Testis (tissue), 3 donors: ENCODE data around the gene ECM1. TPM values are rescaled to one million over a fixed set of nuclear protein-coding genes. Genes with fewer than 3 reads are reported as not detected.

Experiments
- DNase-seq: peaks from one replicate; pipeline ENCODE4 v3.0.0-alpha.2; 2019
- H3K27ac ChIP-seq, 2 donors: fragments of 200-600 bp; sonication (generic); one replicate each; pipeline ENCODE4 v1.5.1; 2019
- H3K27me3 ChIP-seq: fragments of 200-600 bp; sonication (generic); one replicate; pipeline ENCODE4 v1.5.1; 2019
- H3K36me3 ChIP-seq: fragments of 200-600 bp; sonication (generic); one replicate; pipeline ENCODE4 v1.5.1; 2017; ENCODE audit warnings: low read depth; ENCODE audit errors: missing control alignments
- H3K4me1 ChIP-seq: fragments of 200-600 bp; sonication (generic); one replicate; pipeline ENCODE4 v1.5.1; 2019
- H3K4me3 ChIP-seq, 2 donors: fragments of 200-600 bp; sonication (generic); one replicate each; pipeline ENCODE4 v1.5.1; 2017 to 2019
- H3K9me3 ChIP-seq: fragments of 200-600 bp; sonication (generic); one replicate; pipeline ENCODE4 v1.5.1; 2017
- POLR2A ChIP-seq: fragments of 450-650 bp; IDR thresholded peaks from one replicate; pipeline ENCODE4 v1.6.1; 2017; ENCODE audit warnings: antibody characterized with exemption, mild to moderate bottlenecking, moderate library complexity
- WGBS, 2 donors: methylation state at CpG; one replicate each; pipeline ENCODE4 v1.1.5; 2018; 5-methylcytosine and 5-hydroxymethylcytosine counted together
- intact Hi-C: fragments of 100-400 bp; cut with DNase I; formaldehyde crosslinking; loops from one replicate; pipeline ENCODE4 v1.15.1; 2023; ENCODE audit warnings: low total_unique reads
- microRNA-seq, 2 donors: library from miRNA; unstranded; fragments of <30 nt; microRNA quantifications; one replicate each; pipeline ENCODE4, GENCODE V29; 2016; ENCODE audit warnings: borderline number of aligned reads in 2 of 2, borderline replicate concordance in 1 of 2
- polyA plus RNA-seq: library from polyadenylated mRNA; stranded (reverse); fragments of 350-450 nt; fragmentation: Illumina TruSeq; extraction: RNeasy Lipid Tissue Mini Kit (QIAGEN cat#74804); gene quantifications from one replicate; pipeline ENCODE4 v1.2.3, GENCODE V29; 2014; ENCODE audit warnings: low read depth, low replicate concordance; ENCODE audit not compliant: insufficient read depth
- small RNA-seq, 2 donors: library from RNA; depleted of rRNA; stranded (forward); fragments of <200 nt; gene quantifications; one replicate each; pipeline ENCODE3, GENCODE V24; 2016
- total RNA-seq, 2 donors: library from RNA; depleted of rRNA; stranded (reverse); fragments of >200 nt; gene quantifications; one replicate each; pipeline ENCODE4 v1.2.3, GENCODE V29; 2016
- TF ChIP-seq, protein P1 (sequence below), 3 experiments: fragments of 450-650 bp in 2 of 3; fragments of 200-600 bp in 1 of 3; sonication (generic) in 1 of 3; IDR thresholded peaks; one replicate each; pipeline ENCODE4 v1.5.1; 2016 to 2019; ENCODE audit warnings: antibody characterized with exemption in 3 of 3, mild to moderate bottlenecking in 2 of 3, moderate library complexity in 1 of 3

ECM1 gene
- total and polyA plus RNA-seq, 3 donors from 2014 or later, result 4.6 to 16.9 (median 5.0) TPM

DNA sequence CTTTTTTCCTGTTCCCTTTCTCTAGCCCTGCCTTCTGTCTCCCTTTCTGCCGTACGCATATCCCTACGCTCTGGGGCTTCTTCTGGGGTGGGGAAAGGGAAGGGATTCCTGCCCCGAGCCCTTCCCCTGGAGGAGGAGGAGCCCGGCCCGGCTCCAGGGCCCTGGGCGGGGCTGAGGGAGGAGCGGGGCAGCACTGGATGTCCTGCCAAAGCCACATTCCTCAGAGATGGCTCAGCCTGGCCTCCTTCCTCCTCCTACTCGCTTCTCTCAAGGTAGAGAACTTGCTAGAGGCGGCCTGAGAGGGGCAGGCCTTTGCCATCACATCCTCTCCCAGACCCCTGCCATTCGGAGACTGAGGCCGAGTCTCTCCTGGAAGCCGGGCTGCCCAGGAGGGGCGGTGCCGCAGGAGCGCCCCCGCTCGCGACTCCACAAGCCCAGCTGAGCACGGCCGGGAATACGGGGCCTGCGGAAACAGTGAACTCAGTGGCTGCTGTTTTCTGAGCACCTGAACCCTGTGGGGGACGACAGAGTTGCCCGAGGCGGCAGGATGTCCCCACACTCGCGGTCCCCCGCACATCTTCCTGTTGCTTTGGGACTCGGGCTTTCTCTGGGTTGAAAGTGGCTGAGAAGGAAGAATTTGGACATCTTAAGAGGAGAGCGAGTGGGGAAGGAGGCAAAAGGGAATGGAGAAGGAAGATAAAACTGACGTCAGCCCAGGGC, 53.5 kb downstream of the ECM1 start:
- no peaks in the 10 kb centered on the region for H3K9me3 ChIP-seq
- intact Hi-C loops, result loop anchor here (5.0 kb wide), 1 partner anchor 61 kb away; no protein-coding TSS in a partner anchor
- TF ChIP-seq POLR2A, result peak; percentile 52
- TF ChIP-seq, protein P1, sequence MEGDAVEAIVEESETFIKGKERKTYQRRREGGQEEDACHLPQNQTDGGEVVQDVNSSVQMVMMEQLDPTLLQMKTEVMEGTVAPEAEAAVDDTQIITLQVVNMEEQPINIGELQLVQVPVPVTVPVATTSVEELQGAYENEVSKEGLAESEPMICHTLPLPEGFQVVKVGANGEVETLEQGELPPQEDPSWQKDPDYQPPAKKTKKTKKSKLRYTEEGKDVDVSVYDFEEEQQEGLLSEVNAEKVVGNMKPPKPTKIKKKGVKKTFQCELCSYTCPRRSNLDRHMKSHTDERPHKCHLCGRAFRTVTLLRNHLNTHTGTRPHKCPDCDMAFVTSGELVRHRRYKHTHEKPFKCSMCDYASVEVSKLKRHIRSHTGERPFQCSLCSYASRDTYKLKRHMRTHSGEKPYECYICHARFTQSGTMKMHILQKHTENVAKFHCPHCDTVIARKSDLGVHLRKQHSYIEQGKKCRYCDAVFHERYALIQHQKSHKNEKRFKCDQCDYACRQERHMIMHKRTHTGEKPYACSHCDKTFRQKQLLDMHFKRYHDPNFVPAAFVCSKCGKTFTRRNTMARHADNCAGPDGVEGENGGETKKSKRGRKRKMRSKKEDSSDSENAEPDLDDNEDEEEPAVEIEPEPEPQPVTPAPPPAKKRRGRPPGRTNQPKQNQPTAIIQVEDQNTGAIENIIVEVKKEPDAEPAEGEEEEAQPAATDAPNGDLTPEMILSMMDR (IDR thresholded peaks at IDR 0.05), result peak in 1 of 3 experiments; percentile 6
- H3K4me3 ChIP-seq, result peak overlapping the region; percentile 27 to 59
- H3K36me3 ChIP-seq, result no peaks in the 10 kb centered on the region
- 0 to 2% methylated on average over 29 to 32 of the region's 32 CpGs for WGBS, 2 donors
- peak overlapping the region; percentile 97 to 99 for H3K27ac ChIP-seq
- H3K4me1 ChIP-seq, result peaks cover 65% of the 10 kb centered on the region
- DNase-seq, result peak; percentile 95
- no peaks in the 10 kb centered on the region for H3K27me3 ChIP-seq

DNA sequence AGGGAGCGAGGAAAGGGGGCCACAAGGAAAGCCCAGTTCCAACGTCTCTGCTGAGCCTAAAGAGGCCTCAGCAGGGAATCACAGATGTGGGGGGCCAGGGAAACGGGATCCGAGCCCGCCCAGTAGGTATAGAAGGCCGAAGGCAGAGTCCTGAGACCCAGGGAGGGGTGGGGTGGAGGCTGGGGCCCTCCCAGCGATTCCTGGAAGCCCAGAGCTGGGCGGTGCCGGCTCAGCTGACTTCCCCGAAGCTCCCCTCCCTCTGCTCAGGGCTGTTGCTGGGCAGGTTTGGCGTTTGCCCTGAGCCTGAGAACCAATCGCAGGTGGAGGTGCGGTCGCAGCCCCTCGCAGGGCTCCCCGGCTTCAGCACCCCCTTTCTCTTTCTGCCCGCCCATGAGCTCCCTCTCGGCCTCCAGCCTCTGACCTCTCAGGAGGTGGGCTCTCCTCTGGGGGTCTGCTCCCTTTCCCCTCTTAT, 54.1 kb downstream of the ECM1 start:
- WGBS, 2 donors, result 0 to 1% methylated on average over 12 to 18 of the region's 18 CpGs

DNA sequence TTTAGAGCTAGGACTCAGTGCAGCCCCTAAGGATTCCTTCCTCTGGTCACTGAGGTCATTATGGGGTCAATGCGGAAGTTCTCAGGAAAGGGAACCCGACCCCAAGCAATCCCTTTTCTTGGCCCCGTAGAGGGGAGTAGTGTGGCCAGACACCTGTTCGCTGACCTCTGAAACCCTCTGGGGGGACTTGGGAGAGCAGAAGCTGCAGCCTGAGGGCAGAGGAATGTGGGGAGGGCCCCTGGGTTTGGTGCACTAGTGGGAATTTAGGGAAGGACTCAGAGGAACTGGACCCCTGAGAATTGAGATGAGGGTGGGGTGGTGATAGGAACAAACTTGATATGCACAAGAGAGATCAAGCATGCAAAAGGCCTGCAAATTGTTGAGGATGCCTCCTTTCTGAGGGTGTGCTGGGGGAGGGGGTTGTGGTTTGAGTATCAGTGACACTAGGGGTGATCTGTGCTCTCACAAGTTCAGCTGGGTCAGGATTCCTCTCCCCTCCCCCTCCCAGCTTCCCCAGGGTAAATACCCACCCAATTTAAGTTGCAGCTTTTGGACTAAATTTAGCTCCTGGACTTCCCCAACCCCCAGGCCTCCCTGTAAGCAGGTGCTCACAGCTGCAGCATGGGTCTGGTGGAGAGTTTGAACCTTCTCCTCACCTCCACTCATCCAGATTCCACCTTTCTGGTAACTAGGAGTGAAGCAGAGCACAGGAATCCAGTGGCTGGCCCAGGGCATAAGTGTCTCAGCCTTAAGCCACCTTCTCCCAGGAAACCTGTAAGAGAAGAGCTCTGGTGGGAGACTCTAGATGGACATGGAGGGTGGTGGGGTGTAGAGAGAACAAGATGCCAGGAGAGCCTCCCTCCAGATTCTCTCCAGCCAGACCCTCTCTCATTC, 54.8 kb downstream of the ECM1 start:
- peak overlapping the region; percentile 97 to 99 for H3K27ac ChIP-seq
- H3K36me3 ChIP-seq, result no peaks in the 10 kb centered on the region
- no peaks in the 10 kb centered on the region for H3K9me3 ChIP-seq
- intact Hi-C loops, result loop anchor here (5.0 kb wide), 1 partner anchor 60 kb away; no protein-coding TSS in a partner anchor
- 7 to 8% methylated on average over 3 to 4 of the region's 4 CpGs for WGBS, 2 donors
- peak overlapping the region; percentile 27 to 59 for H3K4me3 ChIP-seq
- no peaks in the 10 kb centered on the region for H3K27me3 ChIP-seq
- TF ChIP-seq POLR2A, result no peak
- TF ChIP-seq, protein P1 (IDR thresholded peaks at IDR 0.05), result no peak
- DNase-seq, result no peak
- H3K4me1 ChIP-seq, result peaks cover 78% of the 10 kb centered on the region

More for the DNA sequence above, 54.1 kb downstream of the ECM1 start:
- intact Hi-C loops, result loop anchor here (5.0 kb wide), 1 partner anchor 60 kb away; no protein-coding TSS in a partner anchor
- no peaks in the 10 kb centered on the region for H3K9me3 ChIP-seq
- peaks cover 71% of the 10 kb centered on the region for H3K4me1 ChIP-seq
- TF ChIP-seq POLR2A, result no peak
- TF ChIP-seq, protein P1 (IDR thresholded peaks at IDR 0.05), result no peak
- H3K36me3 ChIP-seq, result no peaks in the 10 kb centered on the region
- DNase-seq, result peak; percentile 93
- peak overlapping the region; percentile 97 to 99 for H3K27ac ChIP-seq
- peak overlapping the region; percentile 27 to 59 for H3K4me3 ChIP-seq
- H3K27me3 ChIP-seq, result no peaks in the 10 kb centered on the region

Small RNAs within 50 kb of the gene (microRNA-seq; reads per million reads assigned to microRNA genes)
- gene MIR4257, result 0 reads per million in 2 donors
- gene MIR6878, result 0 to 0.70 reads per million in 2 donors

Small RNAs within 50 kb of the gene (small RNA-seq; reads per million reads assigned to genes)
- gene MIR4257, result 0 reads per million in 2 donors

Other genes starting within 250 kb of the ECM1 start
- gene APH1A, start 239.1 kb upstream of the ECM1 start, total RNA-seq, result 100 to 1,000 TPM in 1 of 2 donors, 10 to 100 TPM in 1; 64.0 to 102 TPM
- gene APH1A, start 239.1 kb upstream of the ECM1 start, polyA plus RNA-seq, result 86.2 TPM
- 1 to 10 TPM; 2.9 to 7.0 TPM for gene C1orf54, start 235.3 kb upstream of the ECM1 start, total RNA-seq
- gene C1orf54, start 235.3 kb upstream of the ECM1 start, polyA plus RNA-seq, result 23.7 TPM
- gene CIART, start 225.6 kb upstream of the ECM1 start, total RNA-seq, result 10 to 100 TPM; 10.3 to 10.6 TPM
- gene CIART, start 225.6 kb upstream of the ECM1 start, polyA plus RNA-seq, result 11.8 TPM
- gene MRPS21, start 214.2 kb upstream of the ECM1 start, total RNA-seq, result 10 to 100 TPM; 43.5 to 45.8 TPM
- 72.2 TPM for gene MRPS21, start 214.2 kb upstream of the ECM1 start, polyA plus RNA-seq
- gene PRPF3, start 186.6 kb upstream of the ECM1 start, total RNA-seq, result 100 to 1,000 TPM in 1 of 2 donors, 10 to 100 TPM in 1; 77.9 to 101 TPM
- gene PRPF3, start 186.6 kb upstream of the ECM1 start, polyA plus RNA-seq, result 59.2 TPM
- 10 to 100 TPM; 32.1 to 36.3 TPM for gene RPRD2, start 144.0 kb upstream of the ECM1 start, total RNA-seq
- 38.9 TPM for gene RPRD2, start 144.0 kb upstream of the ECM1 start, polyA plus RNA-seq
- 10 to 100 TPM; 35.7 to 39.7 TPM for gene TARS2, start 20.7 kb upstream of the ECM1 start, total RNA-seq
- gene TARS2, start 20.7 kb upstream of the ECM1 start, polyA plus RNA-seq, result 35.4 TPM
- gene FALEC, start 7.6 kb downstream of the ECM1 start, total RNA-seq, result 1 to 10 TPM in 1 of 2 donors, not detected in 1; 1.3 TPM
- not detected for gene FALEC, start 7.6 kb downstream of the ECM1 start, polyA plus RNA-seq
- gene ADAMTSL4, start 41.3 kb downstream of the ECM1 start, total RNA-seq, result 1 to 10 TPM; 8.9 to 10.0 TPM
- 14.2 TPM for gene ADAMTSL4, start 41.3 kb downstream of the ECM1 start, polyA plus RNA-seq
- 100 to 1,000 TPM in 1 of 2 donors, 10 to 100 TPM in 1; 94.1 to 111 TPM for gene MCL1, start 71.5 kb downstream of the ECM1 start, total RNA-seq
- gene MCL1, start 71.5 kb downstream of the ECM1 start, polyA plus RNA-seq, result 112 TPM
- 10 to 100 TPM; 76.5 to 84.5 TPM for gene ENSA, start 121.5 kb downstream of the ECM1 start, total RNA-seq
- gene ENSA, start 121.5 kb downstream of the ECM1 start, polyA plus RNA-seq, result 104 TPM
- 10 to 100 TPM; 18.7 to 19.9 TPM for gene GOLPH3L, start 189.0 kb downstream of the ECM1 start, total RNA-seq
- gene GOLPH3L, start 189.0 kb downstream of the ECM1 start, polyA plus RNA-seq, result 26.8 TPM
- 10 to 100 TPM; 56.6 to 89.9 TPM for gene HORMAD1, start 212.8 kb downstream of the ECM1 start, total RNA-seq
- gene HORMAD1, start 212.8 kb downstream of the ECM1 start, polyA plus RNA-seq, result 164 TPM